NCI-H187 (cell line): ENCODE data around the gene TRIM13.
"Not testable (repeated sequence)": the region's sequence is repeated elsewhere in the genome, so short reads cannot be mapped to it uniquely, and the experiment has no call there.

Experiments
- DNase-seq, 2 experiments: peaks; one replicate each; lab custom pipeline; 2025; lab: John Stamatoyannopoulos, UW

The TRIM13 gene

GRCh38 chr13:50060718-50061117 is 63.9 kb downstream of the TRIM13 start:
- no peak for DNase-seq

- DNase-seq = not testable (repeated sequence)
Observed at GRCh38 chr13:50062336-50062735, 65.5 kb downstream of the TRIM13 start.

GRCh38 chr13:50065712-50066111 is 68.9 kb downstream of the TRIM13 start:
- no peak for DNase-seq
